NCI-H1105 treated with DMSO at 0.1 percent for 48 hours (cell line): ENCODE data around the gene CYP2A7.
"Not testable (repeated sequence)": the region's sequence is repeated elsewhere in the genome, so short reads cannot be mapped to it uniquely, and the experiment has no call there.

Source experiments
- DNase-seq: peaks from one replicate; lab custom pipeline; 2025; lab: John Stamatoyannopoulos, UW

Gene CYP2A7

DNA sequence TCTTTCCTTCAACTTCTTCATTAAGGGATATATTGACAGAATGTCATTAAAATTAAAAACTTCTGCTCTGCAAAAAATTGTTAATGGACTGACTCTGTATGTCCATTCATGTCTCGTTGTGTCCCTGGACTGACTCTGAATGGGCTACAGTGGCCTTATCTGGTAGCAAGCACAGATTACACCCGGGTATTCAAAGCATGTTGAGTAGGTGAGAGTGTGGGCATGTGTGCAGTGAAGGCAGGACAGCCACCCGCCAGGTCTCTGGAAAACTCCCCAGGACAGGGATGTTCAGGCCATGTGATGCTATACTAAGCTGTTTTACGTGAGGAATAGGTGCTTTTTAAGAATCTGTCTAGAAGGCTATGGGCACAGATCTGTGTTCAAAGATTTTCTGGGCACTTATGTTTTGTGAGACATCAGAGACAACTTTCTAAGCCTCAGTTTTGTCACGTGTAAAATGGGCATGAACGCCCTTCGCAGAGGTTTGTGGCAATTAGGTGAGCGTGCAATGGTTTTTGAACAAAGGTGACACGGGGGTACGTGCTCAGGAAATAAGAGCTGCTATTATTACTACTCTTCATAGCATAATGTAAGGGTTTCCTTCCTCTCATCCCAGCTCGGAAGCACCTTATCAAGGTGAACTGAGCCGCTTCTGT, 38.9 kb downstream of the CYP2A7 start:
- DNase-seq, result not testable (repeated sequence)

- DNase-seq, result not testable (repeated sequence)
These were observed 40.0 kb downstream of the CYP2A7 start for GRCh38 chr19:40842012-40842411.

DNA sequence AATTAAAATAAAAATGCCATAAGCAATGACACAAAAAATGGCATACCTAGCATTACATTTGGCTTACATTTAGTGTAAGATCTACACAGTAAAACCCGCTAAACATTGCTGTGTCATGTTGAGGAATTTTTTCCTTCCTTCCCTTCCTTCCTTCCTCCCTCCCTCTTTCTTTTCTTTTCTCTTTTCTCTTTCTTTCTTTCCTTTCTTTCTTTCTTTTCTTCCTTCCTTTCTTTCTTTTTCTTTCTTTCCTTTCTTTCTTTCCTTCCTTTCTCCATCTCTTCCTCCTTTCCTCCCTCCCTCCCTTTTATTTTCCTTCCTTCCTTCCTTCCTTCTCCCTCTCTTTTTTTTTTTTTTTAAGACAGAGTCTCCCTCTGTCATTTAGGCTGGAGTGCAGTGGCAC, 43.6 kb downstream of the CYP2A7 start:
- DNase-seq, result not testable (repeated sequence)

DNA sequence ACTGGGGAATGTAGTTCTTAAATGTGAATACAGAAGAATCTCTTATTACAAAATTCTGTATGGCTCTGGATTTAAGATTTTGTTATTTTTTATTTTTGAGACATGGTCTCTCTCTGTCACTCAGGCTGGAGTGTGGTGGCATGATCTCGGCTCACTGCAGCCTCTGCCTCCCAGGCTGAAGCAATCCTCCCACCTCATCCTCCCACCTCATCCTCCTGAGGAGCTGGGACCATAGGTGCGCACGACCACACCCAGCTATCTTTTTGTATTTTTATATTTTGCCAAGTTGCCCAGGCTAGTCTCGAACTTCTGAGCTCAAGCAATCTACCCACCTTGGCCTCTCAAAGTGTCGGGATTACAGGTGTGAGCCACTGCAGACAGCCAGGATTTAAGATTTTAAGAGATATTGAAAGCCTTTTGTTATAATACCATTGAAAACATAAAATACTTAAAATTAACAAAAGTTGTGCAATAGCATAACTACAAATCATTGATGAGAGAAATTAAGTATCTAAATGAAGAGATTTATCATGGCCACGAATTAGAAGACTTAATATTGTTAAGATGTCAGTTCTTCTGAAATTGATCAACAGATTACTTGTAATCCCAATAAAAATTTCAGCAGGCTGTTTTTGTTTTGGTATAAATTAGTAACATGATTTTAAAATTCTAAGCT, 45.1 kb downstream of the CYP2A7 start:
- no peak for DNase-seq

- DNase-seq, result not testable (repeated sequence)
These were observed 48.1 kb downstream of the CYP2A7 start for GRCh38 chr19:40833728-40834533.

- DNase-seq, result not testable (repeated sequence)
These were observed 49.6 kb downstream of the CYP2A7 start for GRCh38 chr19:40832431-40832790.

DNA sequence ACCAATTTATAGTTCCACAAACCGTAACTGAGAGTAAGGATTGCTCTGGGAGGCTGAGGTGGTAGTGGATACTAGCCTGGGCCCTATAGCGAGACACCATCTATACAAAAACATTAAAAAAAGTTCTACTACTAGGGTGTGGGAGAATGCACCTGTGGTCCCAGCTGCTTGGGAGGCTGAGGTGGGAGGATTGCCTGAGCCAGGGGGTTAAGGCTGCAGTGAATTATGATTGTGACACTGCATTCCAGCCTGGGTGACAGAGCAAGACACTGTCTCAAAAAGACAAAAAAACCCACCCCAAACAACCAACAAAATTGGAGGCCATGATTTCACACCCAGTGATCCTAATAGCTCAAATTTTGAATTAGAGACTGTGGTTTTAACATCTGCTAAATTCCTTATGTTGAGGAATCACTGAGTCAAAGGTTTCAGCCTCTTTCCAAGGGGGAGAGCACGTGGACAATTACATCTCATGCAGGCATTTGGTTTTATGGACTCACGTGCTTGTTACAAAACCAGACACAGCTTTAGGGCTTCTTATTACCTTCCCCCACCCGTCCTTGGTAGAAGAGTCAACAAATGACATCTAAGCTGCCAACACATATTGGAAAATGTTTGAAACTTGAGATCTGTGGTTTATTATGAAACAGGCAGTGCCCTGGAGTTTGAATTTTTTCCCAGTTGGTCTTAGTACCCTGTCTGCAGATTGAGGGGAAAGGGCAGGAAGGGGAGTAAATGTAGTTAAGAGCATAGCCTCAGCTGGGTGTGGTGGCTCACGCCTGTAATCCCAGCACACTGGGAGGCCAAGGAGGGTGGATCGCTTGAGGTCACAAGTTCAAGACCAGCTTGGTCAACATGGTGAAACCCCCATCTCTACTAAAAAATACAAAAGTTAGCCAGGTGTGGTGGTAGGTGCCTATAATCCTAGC, 50.3 kb downstream of the CYP2A7 start:
- no peak for DNase-seq

GRCh38 chr19:40830741-40831140, 51.3 kb downstream of the CYP2A7 start:
- not testable (repeated sequence) for DNase-seq

GRCh38 chr19:40829205-40829604, 52.8 kb downstream of the CYP2A7 start:
- no peak for DNase-seq

GRCh38 chr19:40827386-40828247, 54.4 kb downstream of the CYP2A7 start:
- no peak for DNase-seq

- DNase-seq, result not testable (repeated sequence)
These were observed 55.2 kb downstream of the CYP2A7 start for GRCh38 chr19:40826699-40827385.

DNA sequence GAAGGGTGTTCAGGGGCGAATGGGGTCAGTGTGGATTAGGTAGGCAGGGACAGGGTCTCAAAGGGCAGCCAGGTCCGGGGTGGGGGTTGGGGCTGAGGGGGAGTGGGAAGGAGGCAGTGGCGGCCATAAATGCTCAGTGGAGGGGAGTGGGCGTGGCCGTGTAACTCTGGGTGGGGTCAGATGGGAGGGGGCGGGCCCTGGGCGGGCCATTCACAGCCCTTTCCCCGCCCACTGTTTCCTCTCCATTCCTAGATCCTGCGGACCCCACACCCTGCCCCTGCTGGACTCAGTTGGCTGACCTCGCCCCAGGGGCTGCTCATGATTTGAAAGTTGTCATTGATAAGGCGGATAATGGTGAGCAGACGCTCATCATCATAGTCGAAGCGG, 55.7 kb downstream of the CYP2A7 start:
- DNase-seq, result not testable (repeated sequence)

GRCh38 chr19:40825460-40826095, 56.5 kb downstream of the CYP2A7 start:
- DNase-seq, result not testable (repeated sequence)
